GM12801 (cell line): ENCODE results near the gene ASF1B.

ENCODE experiments used
- TF ChIP-seq, protein P1 (sequence below): IDR thresholded peaks from one replicate; pipeline ENCODE4 v1.5.1; 2011; ENCODE audit warnings: control low read depth; ENCODE audit not compliant: insufficient read length; ENCODE audit errors: extremely low read depth

Gene ASF1B

DNA sequence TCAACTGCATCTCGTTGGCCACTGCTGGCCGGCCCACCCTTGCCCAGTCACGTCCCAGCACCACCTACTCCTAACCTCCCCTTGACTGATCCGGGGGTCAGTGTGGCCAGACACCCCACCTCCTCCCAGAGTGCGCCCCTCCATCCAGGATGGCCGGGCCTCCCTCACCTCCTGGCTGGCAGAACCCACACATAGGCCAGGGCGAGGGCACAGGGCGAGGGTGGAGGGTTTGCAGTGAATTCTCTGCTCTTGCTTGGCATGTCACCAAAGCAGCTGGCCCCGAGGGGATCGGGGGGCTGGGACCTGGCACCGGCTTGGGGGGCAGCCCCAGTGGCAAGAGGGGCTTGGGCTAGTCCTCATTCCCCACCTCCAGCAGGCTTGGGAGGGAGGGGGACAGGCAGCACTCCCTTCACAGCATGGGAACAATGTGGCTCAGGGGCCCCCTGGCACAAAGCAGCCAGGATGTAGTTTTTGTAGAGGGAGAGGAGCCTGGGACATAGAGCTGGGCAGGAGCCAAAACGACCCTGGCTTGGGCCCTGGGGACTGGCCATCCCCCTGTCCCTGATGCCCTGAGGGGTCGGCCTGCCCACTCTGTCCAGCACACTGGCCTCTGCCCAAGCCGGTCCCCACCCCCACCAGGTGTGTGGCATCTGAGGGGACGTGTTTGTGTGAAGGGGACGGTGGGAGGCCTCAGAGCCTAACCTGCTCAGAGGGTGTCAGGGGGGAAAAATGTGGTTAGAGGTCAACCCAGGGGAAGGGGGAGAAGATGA, 28.5 kb upstream of the ASF1B start:
- TF ChIP-seq, protein P1, sequence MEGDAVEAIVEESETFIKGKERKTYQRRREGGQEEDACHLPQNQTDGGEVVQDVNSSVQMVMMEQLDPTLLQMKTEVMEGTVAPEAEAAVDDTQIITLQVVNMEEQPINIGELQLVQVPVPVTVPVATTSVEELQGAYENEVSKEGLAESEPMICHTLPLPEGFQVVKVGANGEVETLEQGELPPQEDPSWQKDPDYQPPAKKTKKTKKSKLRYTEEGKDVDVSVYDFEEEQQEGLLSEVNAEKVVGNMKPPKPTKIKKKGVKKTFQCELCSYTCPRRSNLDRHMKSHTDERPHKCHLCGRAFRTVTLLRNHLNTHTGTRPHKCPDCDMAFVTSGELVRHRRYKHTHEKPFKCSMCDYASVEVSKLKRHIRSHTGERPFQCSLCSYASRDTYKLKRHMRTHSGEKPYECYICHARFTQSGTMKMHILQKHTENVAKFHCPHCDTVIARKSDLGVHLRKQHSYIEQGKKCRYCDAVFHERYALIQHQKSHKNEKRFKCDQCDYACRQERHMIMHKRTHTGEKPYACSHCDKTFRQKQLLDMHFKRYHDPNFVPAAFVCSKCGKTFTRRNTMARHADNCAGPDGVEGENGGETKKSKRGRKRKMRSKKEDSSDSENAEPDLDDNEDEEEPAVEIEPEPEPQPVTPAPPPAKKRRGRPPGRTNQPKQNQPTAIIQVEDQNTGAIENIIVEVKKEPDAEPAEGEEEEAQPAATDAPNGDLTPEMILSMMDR: no peak

DNA sequence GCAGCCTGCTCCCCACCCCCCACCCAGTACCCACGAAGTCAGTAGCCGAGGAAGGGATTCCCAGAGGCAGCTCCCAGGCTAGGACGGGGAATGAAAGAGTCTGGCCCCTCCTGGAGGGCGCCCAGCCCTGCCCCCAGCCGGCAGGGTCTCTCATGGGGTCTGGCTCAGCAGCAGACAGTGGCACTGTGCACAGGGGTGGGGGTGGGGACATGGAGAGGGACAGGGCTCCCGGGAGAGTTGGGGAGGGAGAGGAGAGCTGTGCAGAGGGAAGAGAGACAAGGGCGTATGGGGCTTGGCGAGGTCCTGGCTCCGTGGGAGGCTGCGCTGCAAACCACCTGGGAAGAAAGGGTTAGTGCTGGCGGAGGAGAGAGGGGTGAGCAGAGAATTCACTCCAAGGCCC, 27.7 kb upstream of the ASF1B start:
- TF ChIP-seq, protein P1: no peak

DNA sequence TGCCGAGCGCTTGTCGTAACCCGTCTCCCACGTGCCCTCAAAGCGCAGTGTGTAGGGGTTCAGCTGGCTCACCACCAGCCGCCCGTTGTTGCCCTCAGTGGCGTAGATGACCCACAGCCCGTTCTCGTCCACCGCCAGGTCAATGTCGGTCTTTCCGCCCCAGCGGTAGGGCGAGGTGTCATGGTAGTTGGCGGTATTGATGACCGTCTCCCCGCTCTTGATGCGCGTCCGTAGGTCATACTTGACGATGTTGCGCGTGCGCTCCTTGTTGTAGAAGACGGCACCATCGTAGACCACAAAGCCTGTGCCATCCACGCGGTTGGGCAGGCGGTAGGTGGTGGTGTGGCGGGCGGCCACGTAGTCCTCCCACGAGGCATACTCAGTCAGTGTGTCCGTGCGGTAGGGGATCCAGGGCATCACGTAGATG, 26.5 kb upstream of the ASF1B start:
- TF ChIP-seq, protein P1: no peak

DNA sequence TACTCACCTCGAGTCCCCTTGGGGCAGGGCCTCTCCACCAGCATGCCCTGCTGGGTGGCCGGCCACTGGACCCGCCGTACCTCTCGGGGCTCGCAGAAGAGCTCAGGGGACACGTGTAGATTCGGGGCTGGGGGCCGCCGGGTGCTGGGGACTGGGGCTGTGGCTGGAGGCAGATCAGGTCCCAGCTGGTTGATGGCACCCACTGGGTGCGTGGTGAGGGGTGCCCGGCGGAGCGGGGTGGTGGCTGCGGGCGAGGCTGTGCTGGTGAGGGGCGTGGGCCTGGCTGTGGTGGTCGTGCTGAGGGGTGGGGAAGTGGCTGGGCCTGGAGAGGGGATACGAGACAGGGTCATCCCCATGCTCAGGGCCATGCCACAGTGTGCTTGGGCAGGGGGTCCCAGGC, 24.9 kb upstream of the ASF1B start:
- TF ChIP-seq, protein P1: no peak

DNA sequence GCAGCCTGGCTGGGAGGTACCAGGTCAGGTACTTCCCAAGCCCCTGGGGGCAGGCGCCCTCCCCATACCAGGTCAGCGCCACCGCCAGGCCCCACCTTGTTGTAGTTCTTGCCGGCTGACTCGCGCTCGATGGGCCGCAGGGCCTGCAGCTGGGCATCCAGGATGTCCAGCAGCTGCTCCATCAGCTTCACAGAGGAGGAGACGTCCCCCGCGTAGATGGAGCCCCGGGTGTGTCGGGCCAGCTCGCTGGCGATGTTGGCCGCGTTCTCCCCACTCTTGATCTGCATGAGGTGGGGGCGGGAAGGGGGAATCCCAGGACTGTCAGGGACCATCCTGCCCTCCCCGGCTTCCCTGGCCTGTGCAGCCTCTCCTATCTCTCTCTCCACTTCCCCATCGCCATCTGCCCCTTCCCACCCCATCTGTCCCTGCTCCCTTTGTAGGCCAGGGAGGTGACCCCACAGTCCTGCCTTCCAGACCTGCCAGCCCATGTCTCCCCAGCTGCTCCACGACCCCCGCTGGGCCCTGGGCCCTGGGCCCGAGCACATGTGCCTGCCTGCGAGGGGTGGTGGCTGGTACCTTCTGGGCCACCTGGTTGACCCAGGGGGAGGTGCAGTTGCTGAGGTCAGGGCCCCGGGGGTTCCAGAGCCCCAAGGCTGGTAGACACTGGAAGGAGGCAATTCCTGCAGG, 23.8 kb upstream of the ASF1B start:
- TF ChIP-seq, protein P1: no peak

DNA sequence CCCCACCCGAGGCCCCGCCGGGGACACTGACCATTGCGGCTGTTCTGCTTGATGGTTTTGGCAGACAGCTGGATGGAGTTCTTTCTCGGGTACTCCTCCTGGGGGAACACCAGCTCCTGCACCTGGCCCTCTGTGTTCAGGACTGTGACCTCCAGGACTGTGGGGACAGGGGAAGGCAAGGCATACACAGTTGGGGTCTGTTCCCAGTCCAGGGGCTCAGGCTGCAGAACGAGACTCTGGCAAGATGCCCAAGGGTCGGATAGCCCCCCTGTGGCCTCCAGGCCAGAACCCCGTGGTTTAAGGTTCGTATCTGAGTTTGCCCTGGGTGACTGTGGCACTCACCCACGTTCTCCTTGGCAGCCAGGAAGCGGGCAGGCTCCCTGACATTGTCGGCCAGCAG, 22.7 kb upstream of the ASF1B start:
- TF ChIP-seq, protein P1: no peak

DNA sequence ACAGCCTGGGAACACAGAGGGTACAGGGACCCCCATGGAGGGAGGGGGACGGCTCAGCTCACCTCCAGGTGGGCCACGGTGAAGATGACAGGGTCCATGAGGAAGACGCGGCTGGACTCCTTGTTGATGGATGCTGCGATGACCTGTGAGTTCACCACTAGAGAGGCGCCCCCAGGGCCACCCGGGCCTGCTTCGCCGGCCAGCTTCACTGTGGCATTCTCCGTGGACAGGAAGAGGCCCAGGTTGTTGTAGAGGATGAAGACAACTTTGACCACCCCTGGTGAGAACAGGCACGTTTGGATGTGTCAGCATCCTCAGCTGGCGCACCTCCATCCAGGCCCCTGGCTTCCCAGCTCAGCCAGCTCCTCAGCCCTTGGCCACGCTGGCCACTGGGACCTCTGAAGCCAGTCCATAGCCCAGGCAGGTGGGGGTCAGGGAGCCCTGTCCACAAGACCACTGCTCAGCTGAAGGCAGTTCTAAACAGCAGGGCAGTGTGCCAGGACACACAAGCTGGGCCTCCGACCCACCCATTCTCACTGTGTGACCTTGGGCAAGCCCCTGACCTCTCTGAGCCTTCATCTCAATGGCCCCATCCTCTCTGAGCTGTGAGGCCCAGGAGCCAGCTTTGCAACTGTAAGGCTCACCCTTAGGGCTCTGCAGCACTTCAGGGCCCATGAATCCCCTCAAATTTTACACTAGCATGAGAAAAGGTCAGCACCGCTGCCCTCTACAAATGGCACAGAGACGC, 22.1 kb upstream of the ASF1B start:
- TF ChIP-seq, protein P1: no peak
